ENCODE measurements around the gene RINT1. TPM values are rescaled to one million over a fixed set of nuclear protein-coding genes. Genes with fewer than 3 reads are reported as not detected.
"Not testable (repeated sequence)": the region's sequence is repeated elsewhere in the genome, so short reads cannot be mapped to it uniquely, and the experiment has no call there.

RINT1 gene
- total RNA-seq, 2 experiments from 2014 or later, result 20.2 to 22.0 TPM

DNA sequence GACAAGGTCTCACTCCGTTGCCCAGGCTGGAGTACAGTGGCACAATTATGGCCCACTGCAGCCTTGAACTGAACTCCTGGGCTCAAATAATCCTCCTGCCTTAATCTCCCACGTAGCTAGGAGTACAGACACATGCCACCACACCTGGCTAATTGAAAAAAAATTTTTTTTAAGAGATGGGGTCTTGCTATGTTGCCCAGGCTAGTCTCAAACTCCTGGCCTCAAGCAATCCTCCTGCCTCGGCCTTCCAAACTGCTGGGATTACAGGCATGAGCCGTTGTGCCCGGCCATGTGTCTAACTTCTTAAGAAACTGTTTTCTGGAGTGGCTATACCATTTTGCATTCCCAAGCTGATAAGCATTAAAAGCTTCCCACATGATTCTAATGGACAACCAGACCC is 58.8 kb downstream of the RINT1 start:
- DNase-seq, result no peak
- no peak overlapping the region for H3K4me3 Mint-ChIP-seq
- ChIA-PET POLR2A (interaction anchor here (0.6 kb wide), 1 partner anchor 8 kb away, joined by 3 read pairs; no protein-coding TSS in a partner anchor), CTCF (interaction anchor here (1.0 kb wide), 1 partner anchor 15 kb away, joined by 3 read pairs; no protein-coding TSS in a partner anchor)
- no peaks in the 10 kb centered on the region for H3K9me3 Mint-ChIP-seq
- no peaks in the 10 kb centered on the region for H3K36me3 Mint-ChIP-seq (ENCODE audit: low read depth)
- peaks cover 4% of the 10 kb centered on the region for H3K27me3 Mint-ChIP-seq
- H3K27ac Mint-ChIP-seq, result no peak overlapping the region
- H3K4me1 Mint-ChIP-seq, result peaks cover 31% of the 10 kb centered on the region

GRCh38 chr7:105591522-105591921 is 59.5 kb downstream of the RINT1 start:
- peaks cover 25% of the 10 kb centered on the region for H3K4me1 Mint-ChIP-seq
- peaks cover 4% of the 10 kb centered on the region for H3K27me3 Mint-ChIP-seq
- H3K36me3 Mint-ChIP-seq (ENCODE audit: low read depth), result no peaks in the 10 kb centered on the region
- no peaks in the 10 kb centered on the region for H3K9me3 Mint-ChIP-seq
- ChIA-PET CTCF (no interaction called here), POLR2A (no interaction called here)
- no peak overlapping the region for H3K4me3 Mint-ChIP-seq
- H3K27ac Mint-ChIP-seq, result no peak overlapping the region
- DNase-seq, result no peak

DNA sequence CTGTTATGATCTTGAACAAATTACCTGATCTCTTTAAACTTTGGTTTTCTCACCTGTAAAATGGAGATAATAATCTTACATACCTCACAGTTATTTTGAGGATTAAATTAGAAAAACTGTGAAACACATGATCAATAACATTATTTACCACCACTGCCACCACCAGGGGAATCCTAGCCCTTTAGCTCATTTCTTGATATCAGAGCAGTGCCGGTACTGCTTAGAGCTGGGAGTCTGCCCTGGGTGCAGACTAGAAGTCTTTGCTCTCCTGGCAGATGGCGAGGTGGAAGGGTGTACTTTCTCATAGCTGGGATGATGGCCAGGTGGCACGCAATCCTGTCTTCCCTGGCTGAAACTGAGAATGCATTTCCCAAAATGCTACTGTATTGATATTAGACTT is 62.0 kb downstream of the RINT1 start:
- Mint-ChIP-seq H3K27ac (no peak overlapping the region), H3K4me1 (peaks cover 6% of the 10 kb centered on the region), H3K9me3 (no peaks in the 10 kb centered on the region), H3K27me3 (peaks cover 11% of the 10 kb centered on the region), H3K36me3 (ENCODE audit: low read depth) (no peaks in the 10 kb centered on the region), H3K4me3 (no peak overlapping the region)
- no peak for DNase-seq
- ChIA-PET POLR2A (no interaction called here), CTCF (interaction anchor here (1.2 kb wide), 1 partner anchor 62 kb away, joined by 3 read pairs; the partner anchor contains the start of gene RINT1)

GRCh38 chr7:105596866-105597265 is 64.9 kb downstream of the RINT1 start:
- ChIA-PET CTCF (interaction anchor here (0.9 kb wide), 1 partner anchor 10 kb away, joined by 3 read pairs; no protein-coding TSS in a partner anchor), POLR2A (no interaction called here)
- no peaks in the 10 kb centered on the region for H3K4me1 Mint-ChIP-seq
- no peak for DNase-seq
- no peak overlapping the region for H3K27ac Mint-ChIP-seq
- H3K27me3 Mint-ChIP-seq, result peaks cover 13% of the 10 kb centered on the region
- H3K9me3 Mint-ChIP-seq, result no peaks in the 10 kb centered on the region
- H3K4me3 Mint-ChIP-seq, result no peak overlapping the region
- no peaks in the 10 kb centered on the region for H3K36me3 Mint-ChIP-seq (ENCODE audit: low read depth)

- not testable (repeated sequence) for H3K4me3 Mint-ChIP-seq; H3K27ac Mint-ChIP-seq; H3K36me3 Mint-ChIP-seq (ENCODE audit: low read depth); H3K4me1 Mint-ChIP-seq; DNase-seq; H3K9me3 Mint-ChIP-seq
- POLR2A ChIA-PET, result interaction anchor here (0.6 kb wide), 1 partner anchor 9 kb away, joined by 3 read pairs; no protein-coding TSS in a partner anchor
- CTCF ChIA-PET, result interaction anchor here (0.6 to 1.6 kb wide), 2 partner anchors 9 to 48 kb away, joined by 4 read pairs; no protein-coding TSS in a partner anchor
- H3K27me3 Mint-ChIP-seq, result peaks cover 13% of the 10 kb centered on the region
These were observed 67.1 kb downstream of the RINT1 start for GRCh38 chr7:105599080-105599479.

DNA sequence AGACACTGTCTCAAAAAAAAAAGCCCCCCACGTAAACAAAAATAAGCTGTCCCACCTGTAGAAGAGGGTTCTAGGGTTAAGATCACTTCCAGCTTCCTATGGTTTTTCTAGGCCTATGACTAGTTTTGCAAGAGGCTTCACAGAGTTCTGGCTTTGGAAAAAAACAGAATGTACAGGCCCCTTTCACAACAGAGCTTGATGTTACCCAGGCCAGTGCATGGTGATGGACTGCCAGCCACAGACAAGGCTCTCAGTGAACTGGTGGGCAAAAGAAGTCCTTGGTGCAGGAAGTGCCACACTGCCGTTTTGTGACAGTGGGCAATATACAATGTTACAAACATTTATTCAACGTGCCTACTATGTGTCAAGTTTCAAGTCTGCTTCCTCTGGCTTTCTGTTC is 67.5 kb downstream of the RINT1 start:
- Mint-ChIP-seq H3K36me3 (ENCODE audit: low read depth) (no peaks in the 10 kb centered on the region), H3K27me3 (peaks cover 13% of the 10 kb centered on the region), H3K4me3 (no peak overlapping the region), H3K4me1 (no peaks in the 10 kb centered on the region), H3K27ac (no peak overlapping the region), H3K9me3 (no peaks in the 10 kb centered on the region)
- no peak for DNase-seq
- POLR2A ChIA-PET, result interaction anchor here (0.7 kb wide), 1 partner anchor 119 kb away, joined by 3 read pairs; no protein-coding TSS in a partner anchor
- CTCF ChIA-PET, result interaction anchor here (1.6 kb wide), 1 partner anchor 10 kb away, joined by 4 read pairs; no protein-coding TSS in a partner anchor

DNA sequence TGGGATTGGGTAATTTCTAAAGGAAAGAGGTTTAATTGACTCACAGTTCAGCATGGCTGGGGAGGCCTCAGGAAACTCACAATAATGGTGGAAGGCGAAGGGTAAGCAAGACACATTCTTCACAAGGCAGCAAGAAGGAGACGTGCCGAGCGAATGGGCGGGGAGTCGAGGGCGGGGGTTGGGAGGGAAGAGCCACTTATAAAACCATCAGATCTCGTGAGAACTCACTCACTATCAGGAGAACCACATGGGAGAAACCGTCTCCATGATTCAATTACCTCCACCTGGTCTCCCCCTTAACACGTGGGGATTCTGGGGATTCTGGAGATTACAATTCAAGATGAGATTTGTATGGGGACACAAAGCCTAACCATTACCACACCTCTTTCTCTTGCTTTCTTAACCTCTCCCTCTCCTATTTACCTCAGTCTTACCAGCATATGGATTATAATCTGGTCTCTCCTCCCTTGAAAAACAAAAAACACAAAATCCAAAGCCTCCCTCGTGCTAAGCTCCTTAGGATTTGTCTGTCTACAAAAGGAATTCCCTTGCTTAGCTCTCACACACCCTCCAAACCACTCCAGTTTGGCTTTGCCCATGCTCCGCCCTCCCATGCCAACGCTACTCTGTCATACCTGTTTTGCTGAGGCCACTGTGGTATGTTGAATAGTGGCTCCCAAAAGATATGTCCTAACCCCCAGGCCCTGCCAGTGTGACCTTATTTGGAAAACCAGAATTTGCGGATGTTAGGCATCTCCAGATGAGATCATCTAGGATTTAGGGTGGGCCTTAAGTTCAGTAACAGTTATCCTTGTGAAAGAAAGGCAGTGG is 68.9 kb downstream of the RINT1 start:
- no peak overlapping the region for H3K4me3 Mint-ChIP-seq
- no peaks in the 10 kb centered on the region for H3K4me1 Mint-ChIP-seq
- POLR2A ChIA-PET, result no interaction called here
- H3K27me3 Mint-ChIP-seq, result peaks cover 9% of the 10 kb centered on the region
- no peak for DNase-seq
- CTCF ChIA-PET, result interaction anchor here (1.6 kb wide), 1 partner anchor 11 kb away, joined by 4 read pairs; no protein-coding TSS in a partner anchor
- no peaks in the 10 kb centered on the region for H3K9me3 Mint-ChIP-seq
- no peak overlapping the region for H3K27ac Mint-ChIP-seq
- no peaks in the 10 kb centered on the region for H3K36me3 Mint-ChIP-seq (ENCODE audit: low read depth)

DNA sequence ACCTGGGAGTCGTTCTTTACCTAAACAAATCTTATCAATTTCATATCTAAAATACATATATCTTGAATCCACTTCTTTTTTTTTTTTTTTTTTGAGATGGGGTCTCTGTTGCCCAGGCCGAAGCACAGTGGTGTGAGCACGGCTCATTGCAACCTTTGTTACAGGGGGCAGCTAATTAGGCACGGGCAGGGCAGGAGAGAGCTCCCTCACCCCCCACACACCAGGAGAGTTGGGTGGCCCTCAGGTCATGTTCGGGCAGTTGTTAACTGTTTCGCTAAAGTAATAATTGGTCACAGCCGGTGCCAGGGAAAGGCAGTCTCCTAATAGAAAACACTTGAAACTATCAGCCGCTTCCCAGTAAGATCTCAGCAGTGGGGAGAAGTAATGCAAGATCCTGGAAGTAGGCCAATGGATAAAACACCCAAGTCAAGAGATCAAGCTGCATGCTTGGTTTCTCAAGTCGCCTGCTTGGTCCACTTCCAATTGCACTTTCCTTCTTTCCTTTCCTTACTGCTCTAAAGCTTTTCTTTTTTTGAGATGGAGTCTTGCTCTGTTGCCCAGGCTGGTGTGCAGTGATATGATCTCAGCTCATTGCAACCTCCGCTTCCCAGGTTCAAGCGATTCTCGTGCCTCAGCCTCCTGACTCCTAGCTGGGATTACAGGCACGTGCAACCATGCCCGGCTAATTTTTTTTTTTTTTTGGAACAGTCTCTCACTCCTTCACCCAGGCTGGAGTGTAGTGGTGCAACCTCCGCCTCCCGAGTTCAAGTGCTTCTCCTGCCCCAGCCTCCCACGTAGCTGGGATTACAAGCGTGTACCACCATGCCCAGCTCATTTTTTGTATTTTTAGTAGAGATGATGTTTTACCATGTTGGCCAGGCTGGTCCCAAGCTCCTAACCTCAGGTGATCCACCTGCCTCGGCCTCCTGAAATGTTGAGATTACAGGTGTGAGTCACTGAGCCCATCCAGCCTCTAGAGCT is 70.6 kb downstream of the RINT1 start:
- ChIA-PET POLR2A (no interaction called here), CTCF (interaction anchor here (1.5 kb wide), 1 partner anchor 13 kb away, joined by 3 read pairs; no protein-coding TSS in a partner anchor)
- DNase-seq, result no peak
- Mint-ChIP-seq H3K36me3 (ENCODE audit: low read depth) (peaks cover 2% of the 10 kb centered on the region), H3K27ac (no peak overlapping the region), H3K4me1 (no peaks in the 10 kb centered on the region), H3K9me3 (no peaks in the 10 kb centered on the region), H3K4me3 (no peak overlapping the region), H3K27me3 (peaks cover 5% of the 10 kb centered on the region)

DNA sequence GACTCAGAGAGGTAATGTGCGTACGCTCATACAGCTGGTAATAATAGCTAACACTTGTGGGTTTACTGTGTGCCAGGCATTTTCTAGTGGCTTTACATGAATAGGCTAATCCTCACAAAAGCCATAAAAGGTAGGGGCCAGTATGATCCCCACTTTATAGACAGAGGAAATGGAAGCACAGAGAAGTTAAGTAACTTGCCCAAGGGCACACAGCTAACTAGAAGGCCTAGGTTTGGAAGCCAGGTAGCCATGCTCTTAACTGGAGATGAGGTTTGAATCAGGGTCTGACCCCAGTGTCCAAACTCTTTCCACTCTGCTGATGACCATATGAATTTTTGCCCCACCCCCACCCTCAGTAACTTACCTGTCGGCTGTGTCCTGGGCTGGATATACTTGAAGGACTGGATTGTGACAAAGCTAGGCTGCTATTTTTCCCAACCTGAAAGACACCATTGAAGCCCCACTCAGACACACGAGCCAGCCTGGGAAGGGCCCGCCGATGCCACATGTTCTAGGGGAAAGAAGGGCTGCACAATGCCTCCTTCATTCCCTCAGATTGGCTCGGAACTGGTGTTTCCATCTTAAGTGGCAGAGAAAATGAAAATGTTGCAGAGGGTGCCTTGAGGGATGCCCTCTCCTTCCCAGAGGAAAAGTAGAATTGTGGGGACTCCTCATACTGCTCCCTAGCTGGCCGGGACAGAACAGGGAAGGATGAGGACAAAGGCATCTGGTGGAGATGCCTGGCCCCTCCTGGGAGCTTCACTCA is 78.3 kb downstream of the RINT1 start:
- H3K4me1 Mint-ChIP-seq, result no peaks in the 10 kb centered on the region
- POLR2A ChIA-PET, result no interaction called here
- no peak overlapping the region for H3K27ac Mint-ChIP-seq
- no peaks in the 10 kb centered on the region for H3K27me3 Mint-ChIP-seq
- H3K4me3 Mint-ChIP-seq, result no peak overlapping the region
- peaks cover 10% of the 10 kb centered on the region for H3K36me3 Mint-ChIP-seq (ENCODE audit: low read depth)
- H3K9me3 Mint-ChIP-seq, result no peaks in the 10 kb centered on the region
- no peak for DNase-seq
- CTCF ChIA-PET, result interaction anchor here (0.6 to 1.3 kb wide), 2 partner anchors 10 to 21 kb away, joined by 3 to 7 read pairs; no protein-coding TSS in a partner anchor

DNA sequence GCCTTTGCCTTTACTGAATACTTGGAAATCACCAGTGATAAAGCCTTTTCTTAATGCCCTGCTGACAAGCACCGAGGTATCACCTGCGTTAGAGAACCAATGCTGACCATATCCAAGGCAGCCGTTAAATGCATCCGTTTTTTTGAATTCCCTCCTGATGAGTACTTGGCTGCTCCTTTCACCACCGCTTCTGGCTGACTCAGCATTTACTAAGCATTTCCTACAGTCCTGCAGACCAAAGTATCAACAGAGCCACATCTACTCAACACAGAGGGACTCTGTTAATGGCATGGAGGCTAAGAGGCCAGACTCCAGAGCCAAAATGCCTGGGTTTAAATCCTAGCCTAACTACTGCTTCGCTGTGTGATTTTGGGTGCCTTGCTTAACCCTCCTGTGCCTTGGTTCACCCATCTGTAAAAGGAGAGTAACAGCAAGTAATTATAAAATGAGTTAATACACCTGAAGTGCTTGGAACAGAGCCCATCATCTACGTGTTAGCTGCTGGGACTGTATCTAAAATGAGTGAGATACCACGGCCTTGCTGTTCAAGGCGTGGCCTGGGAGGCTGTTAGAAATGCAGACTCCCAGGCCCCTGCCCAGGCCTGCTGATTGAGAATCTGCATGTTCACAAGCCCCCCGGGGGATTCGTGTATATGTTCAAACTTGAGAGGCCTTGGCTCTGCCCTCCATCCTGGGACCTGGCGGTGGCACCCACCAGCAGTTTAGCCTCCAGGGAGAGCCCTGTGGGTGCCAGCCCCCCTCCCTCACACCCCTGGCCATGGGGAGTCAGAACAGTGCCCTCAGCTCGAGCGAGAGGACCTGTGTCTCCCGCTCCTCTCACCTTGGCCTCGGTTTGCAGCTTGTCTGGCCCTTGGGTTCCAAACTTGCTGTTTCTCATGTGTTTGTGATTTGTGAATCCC is 80.1 kb downstream of the RINT1 start:
- POLR2A ChIA-PET, result no interaction called here
- no peaks in the 10 kb centered on the region for H3K27me3 Mint-ChIP-seq
- no peak overlapping the region for H3K27ac Mint-ChIP-seq
- no peaks in the 10 kb centered on the region for H3K9me3 Mint-ChIP-seq
- H3K36me3 Mint-ChIP-seq (ENCODE audit: low read depth), result peaks cover 10% of the 10 kb centered on the region
- CTCF ChIA-PET, result interaction anchor here (1.3 kb wide), 1 partner anchor 23 kb away, joined by 3 read pairs; no protein-coding TSS in a partner anchor
- no peak for DNase-seq
- H3K4me1 Mint-ChIP-seq, result no peaks in the 10 kb centered on the region
- H3K4me3 Mint-ChIP-seq, result no peak overlapping the region

GRCh38 chr7:105612806-105613205 is 80.8 kb downstream of the RINT1 start:
- CTCF ChIA-PET, result interaction anchor here (1.1 kb wide), 1 partner anchor 12 kb away, joined by 4 read pairs; no protein-coding TSS in a partner anchor

More at GRCh38 chr7:105612806-105613205, 80.8 kb downstream of the RINT1 start:
- POLR2A ChIA-PET, result no interaction called here
- no peaks in the 10 kb centered on the region for H3K4me1 Mint-ChIP-seq
- H3K9me3 Mint-ChIP-seq, result no peaks in the 10 kb centered on the region
- no peaks in the 10 kb centered on the region for H3K27me3 Mint-ChIP-seq
- DNase-seq, result no peak
- peaks cover 7% of the 10 kb centered on the region for H3K36me3 Mint-ChIP-seq (ENCODE audit: low read depth)
- H3K4me3 Mint-ChIP-seq, result no peak overlapping the region
- H3K27ac Mint-ChIP-seq, result no peak overlapping the region

Measured in activated CD4-positive, alpha-beta T cell treated with anti-CD3 and anti-CD28 coated beads, Interleukin-2, amount 10 ng/mL, durations not matched to agents 7 days and 5 days (primary cell).